ENCODE measurements around the gene PRDX4.
"Not testable (repeated sequence)": the region's sequence is repeated elsewhere in the genome, so short reads cannot be mapped to it uniquely, and the experiment has no call there.

Gene PRDX4

DNA sequence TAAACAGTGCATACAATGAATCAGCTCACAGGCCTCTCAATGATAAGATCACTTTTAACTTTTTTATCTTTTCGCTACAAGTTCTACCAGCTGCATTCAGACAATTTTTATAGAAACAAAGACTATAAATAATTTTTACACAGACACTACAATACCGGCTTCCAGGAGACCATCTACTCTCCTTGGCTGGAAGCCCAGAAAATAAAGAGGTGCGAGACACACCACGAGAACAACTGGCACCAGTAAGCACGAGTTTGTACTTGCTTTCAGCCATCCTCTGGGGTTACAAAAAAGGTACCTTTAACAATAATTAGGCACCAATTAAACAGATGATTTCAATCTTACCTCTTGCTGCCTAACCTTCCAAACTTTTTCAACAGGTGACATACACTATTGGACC is 11.2 kb upstream of the PRDX4 start:
- Histone ChIP-seq H3K36me3 (ENCODE audit: control insufficient read depth, insufficient read depth, low read length) (no peaks in the 10 kb centered on the region), H3K4me3 (replicated peaks; ENCODE audit: low read depth, low read length) (no peak overlapping the region), H3K27me3 (replicated peaks; ENCODE audit: control insufficient read depth, insufficient read depth, low read length) (no peaks in the 10 kb centered on the region)
- no peak for DNase-seq (ENCODE audit: extremely low read depth, insufficient read length)
- TF ChIP-seq, protein P1, sequence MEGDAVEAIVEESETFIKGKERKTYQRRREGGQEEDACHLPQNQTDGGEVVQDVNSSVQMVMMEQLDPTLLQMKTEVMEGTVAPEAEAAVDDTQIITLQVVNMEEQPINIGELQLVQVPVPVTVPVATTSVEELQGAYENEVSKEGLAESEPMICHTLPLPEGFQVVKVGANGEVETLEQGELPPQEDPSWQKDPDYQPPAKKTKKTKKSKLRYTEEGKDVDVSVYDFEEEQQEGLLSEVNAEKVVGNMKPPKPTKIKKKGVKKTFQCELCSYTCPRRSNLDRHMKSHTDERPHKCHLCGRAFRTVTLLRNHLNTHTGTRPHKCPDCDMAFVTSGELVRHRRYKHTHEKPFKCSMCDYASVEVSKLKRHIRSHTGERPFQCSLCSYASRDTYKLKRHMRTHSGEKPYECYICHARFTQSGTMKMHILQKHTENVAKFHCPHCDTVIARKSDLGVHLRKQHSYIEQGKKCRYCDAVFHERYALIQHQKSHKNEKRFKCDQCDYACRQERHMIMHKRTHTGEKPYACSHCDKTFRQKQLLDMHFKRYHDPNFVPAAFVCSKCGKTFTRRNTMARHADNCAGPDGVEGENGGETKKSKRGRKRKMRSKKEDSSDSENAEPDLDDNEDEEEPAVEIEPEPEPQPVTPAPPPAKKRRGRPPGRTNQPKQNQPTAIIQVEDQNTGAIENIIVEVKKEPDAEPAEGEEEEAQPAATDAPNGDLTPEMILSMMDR (IDR thresholded peaks at IDR 0.05; ENCODE audit: insufficient read depth, low read length, poor library complexity, severe bottlenecking) = no peak

DNA sequence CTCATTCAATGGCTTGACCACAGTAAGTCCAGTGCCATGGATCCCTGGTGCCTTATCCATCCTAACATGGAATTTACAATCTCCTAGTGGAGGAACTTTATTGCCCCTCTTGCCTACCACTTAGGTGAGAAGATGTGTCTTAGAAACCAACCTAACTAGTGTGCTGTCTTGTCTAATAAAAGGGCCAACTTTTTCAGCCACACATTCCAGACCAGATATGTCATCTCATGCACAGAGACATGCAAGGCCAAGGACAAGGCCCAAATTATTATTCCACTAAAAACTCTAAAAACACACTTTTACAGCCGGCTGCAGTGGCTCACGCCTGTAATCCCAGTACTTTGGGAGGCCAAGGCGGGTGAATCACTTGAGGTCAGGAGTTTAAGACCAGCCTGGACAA is 10.6 kb upstream of the PRDX4 start:
- no peaks in the 10 kb centered on the region for H3K27me3 ChIP-seq (replicated peaks; ENCODE audit: control insufficient read depth, insufficient read depth, low read length)
- no peaks in the 10 kb centered on the region for H3K36me3 ChIP-seq (ENCODE audit: control insufficient read depth, insufficient read depth, low read length)
- TF ChIP-seq, protein P1 (IDR thresholded peaks at IDR 0.05; ENCODE audit: insufficient read depth, low read length, poor library complexity, severe bottlenecking) = no peak
- DNase-seq (ENCODE audit: extremely low read depth, insufficient read length) = no peak
- no peak overlapping the region for H3K4me3 ChIP-seq (replicated peaks; ENCODE audit: low read depth, low read length)

DNA sequence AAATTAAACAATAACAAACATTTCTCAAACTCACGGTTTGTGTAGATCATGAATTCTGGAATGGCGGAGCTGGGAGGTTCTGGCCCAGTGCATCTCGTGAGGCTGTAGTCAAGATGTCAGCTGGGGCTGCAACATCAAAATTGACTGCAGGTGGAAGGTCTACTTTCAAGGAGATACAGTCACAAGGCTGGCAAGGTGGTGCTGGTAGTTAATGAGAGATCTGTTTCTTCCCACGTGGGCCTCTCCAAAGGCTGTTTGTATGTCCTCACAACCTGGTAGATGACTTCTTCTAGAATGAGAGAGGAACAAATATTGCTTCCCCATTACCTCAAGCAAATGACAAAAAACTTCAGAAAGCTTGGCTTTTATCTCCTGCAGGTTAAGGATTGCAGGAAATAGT is 8.0 kb upstream of the PRDX4 start:
- Histone ChIP-seq H3K27me3 (replicated peaks; ENCODE audit: control insufficient read depth, insufficient read depth, low read length) (no peaks in the 10 kb centered on the region), H3K36me3 (ENCODE audit: control insufficient read depth, insufficient read depth, low read length) (no peaks in the 10 kb centered on the region), H3K4me3 (replicated peaks; ENCODE audit: low read depth, low read length) (no peak overlapping the region)
- TF ChIP-seq, protein P1 (IDR thresholded peaks at IDR 0.05; ENCODE audit: insufficient read depth, low read length, poor library complexity, severe bottlenecking) = no peak
- DNase-seq (ENCODE audit: extremely low read depth, insufficient read length) = no peak

DNA sequence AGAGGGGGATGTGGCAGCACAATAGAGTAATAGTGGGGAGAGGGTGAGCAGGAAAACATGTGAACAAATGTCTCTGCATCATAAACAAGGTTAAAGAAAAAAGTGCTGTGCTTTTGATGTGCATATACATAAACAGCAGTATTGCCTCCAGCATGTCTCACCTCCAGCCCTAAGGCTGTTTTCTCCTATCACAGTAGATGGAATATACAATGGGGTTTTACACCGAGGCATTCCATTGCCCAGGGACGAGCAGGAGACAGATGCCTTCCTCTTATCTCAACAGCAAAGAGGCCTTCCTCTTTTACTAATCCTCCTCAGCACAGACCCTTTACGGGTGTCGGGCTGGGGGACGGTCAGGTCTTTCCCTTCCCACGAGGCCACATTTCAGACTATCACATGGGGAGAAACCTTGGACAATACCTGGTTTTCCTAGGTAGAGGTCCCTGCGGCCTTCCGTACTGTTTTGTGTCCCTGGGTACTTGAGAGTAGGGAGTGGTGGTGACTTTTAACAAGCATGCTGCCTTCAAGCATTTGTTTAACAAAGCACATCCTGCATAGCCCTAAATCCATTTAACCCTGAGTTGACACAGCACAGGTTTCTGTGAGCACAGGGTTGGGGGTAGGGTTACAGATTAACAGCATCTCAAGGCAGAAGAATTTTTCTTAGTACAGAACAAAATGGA is 7.1 kb upstream of the PRDX4 start:
- H3K36me3 ChIP-seq (ENCODE audit: control insufficient read depth, insufficient read depth, low read length); H3K4me3 ChIP-seq (replicated peaks; ENCODE audit: low read depth, low read length); H3K27me3 ChIP-seq (replicated peaks; ENCODE audit: control insufficient read depth, insufficient read depth, low read length); DNase-seq (ENCODE audit: extremely low read depth, insufficient read length): not testable (repeated sequence)

DNA sequence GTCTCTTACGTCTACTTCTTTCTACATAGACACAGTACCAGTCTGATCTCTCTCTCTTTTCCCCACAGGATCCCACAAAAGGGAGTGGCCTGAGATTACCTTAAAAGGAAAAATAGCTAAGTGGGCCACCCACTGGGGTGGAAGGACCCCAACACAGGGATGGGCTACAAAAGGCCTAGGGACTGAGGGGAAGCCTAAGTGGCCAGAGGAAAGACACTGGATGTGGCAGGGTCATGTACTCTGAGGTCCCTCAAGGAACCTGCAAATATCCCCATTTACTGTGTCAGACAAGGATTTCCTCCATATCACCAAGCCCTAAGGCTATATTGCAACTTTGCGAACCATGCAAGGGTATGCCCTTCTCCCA is 6.5 kb upstream of the PRDX4 start:
- H3K36me3 ChIP-seq (ENCODE audit: control insufficient read depth, insufficient read depth, low read length) = no peaks in the 10 kb centered on the region
- TF ChIP-seq, protein P1 (IDR thresholded peaks at IDR 0.05; ENCODE audit: insufficient read depth, low read length, poor library complexity, severe bottlenecking) = no peak
- no peak for DNase-seq (ENCODE audit: extremely low read depth, insufficient read length)
- no peaks in the 10 kb centered on the region for H3K27me3 ChIP-seq (replicated peaks; ENCODE audit: control insufficient read depth, insufficient read depth, low read length)
- no peak overlapping the region for H3K4me3 ChIP-seq (replicated peaks; ENCODE audit: low read depth, low read length)

DNA sequence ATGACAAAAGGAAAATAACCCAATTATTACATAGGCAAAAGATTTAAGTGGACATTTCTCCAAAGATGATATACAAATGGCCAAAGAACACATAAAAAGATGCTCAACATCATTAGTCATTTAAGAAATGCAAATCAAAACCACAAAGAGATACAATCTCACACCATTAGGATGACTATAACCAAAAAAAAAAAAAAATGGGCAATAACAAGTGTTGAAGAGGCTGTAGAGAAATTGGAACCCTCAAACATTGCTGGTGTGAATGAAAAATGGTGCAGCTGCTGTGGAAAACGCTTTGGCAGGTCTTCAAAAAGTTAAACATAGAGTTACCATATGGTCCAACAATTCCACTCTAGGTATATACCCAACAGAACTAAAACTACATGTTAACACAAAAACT is 5.6 kb upstream of the PRDX4 start:
- Histone ChIP-seq H3K36me3 (ENCODE audit: control insufficient read depth, insufficient read depth, low read length) (no peaks in the 10 kb centered on the region), H3K4me3 (replicated peaks; ENCODE audit: low read depth, low read length) (no peak overlapping the region), H3K27me3 (replicated peaks; ENCODE audit: control insufficient read depth, insufficient read depth, low read length) (no peaks in the 10 kb centered on the region)
- DNase-seq (ENCODE audit: extremely low read depth, insufficient read length) = no peak
- TF ChIP-seq, protein P1 (IDR thresholded peaks at IDR 0.05; ENCODE audit: insufficient read depth, low read length, poor library complexity, severe bottlenecking) = no peak
